Measurements from ENCODE around the gene ESYT1. TPM values are rescaled to one million over a fixed set of nuclear protein-coding genes. Genes with fewer than 3 reads are reported as not detected.

ESYT1 gene
- total RNA-seq, 2 donors from 2014 or later = 97.0 to 118 TPM

DNA sequence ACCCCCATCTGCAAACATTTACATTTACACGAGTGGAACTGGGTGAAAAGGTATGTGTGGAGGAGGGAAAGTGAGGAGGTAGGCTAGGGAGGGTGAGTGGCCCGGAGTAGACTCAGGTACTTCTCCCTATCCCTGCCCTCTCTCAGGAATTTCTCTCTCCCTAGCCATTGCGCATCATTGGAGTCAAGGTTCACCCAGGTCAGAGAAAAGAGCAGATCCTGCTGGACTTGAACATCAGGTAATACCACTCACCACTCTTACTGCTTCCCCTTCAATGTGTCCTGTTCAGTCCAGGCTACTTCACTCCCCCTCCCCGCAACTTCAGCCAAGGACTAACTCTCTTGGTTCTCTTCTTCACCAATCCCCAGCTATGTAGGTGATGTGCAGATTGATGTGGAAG, 2.8 kb downstream of the ESYT1 start:
- TF ChIP-seq, protein P1, sequence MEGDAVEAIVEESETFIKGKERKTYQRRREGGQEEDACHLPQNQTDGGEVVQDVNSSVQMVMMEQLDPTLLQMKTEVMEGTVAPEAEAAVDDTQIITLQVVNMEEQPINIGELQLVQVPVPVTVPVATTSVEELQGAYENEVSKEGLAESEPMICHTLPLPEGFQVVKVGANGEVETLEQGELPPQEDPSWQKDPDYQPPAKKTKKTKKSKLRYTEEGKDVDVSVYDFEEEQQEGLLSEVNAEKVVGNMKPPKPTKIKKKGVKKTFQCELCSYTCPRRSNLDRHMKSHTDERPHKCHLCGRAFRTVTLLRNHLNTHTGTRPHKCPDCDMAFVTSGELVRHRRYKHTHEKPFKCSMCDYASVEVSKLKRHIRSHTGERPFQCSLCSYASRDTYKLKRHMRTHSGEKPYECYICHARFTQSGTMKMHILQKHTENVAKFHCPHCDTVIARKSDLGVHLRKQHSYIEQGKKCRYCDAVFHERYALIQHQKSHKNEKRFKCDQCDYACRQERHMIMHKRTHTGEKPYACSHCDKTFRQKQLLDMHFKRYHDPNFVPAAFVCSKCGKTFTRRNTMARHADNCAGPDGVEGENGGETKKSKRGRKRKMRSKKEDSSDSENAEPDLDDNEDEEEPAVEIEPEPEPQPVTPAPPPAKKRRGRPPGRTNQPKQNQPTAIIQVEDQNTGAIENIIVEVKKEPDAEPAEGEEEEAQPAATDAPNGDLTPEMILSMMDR (conservative IDR thresholded peaks at IDR 0.05) = no peak
- peaks cover 53% of the 10 kb centered on the region for H3K36me3 ChIP-seq (ENCODE audit: control insufficient read depth, insufficient read depth, low read length)
- no peak for DNase-seq
- no peak overlapping the region for H3K27ac ChIP-seq (ENCODE audit: low read depth, low read length)
- Mint-ChIP-seq H3K9me3 (no peaks in the 10 kb centered on the region), H3K36me3 (ENCODE audit: low read depth) (peaks cover 48% of the 10 kb centered on the region), H3K27ac (no peak overlapping the region), H3K4me1 (peaks cover 22% of the 10 kb centered on the region), H3K4me3 (peak overlapping the region; percentile 89), H3K27me3 (ENCODE audit: insufficient read depth) (no peaks in the 10 kb centered on the region)
- no peak overlapping the region for H3K9ac ChIP-seq (ENCODE audit: extremely low read depth, low read length, poor library complexity, severe bottlenecking)
- peaks cover 9% of the 10 kb centered on the region for H3K9me3 ChIP-seq (ENCODE audit: control insufficient read depth, low read length)
- H3K27me3 ChIP-seq (ENCODE audit: control insufficient read depth, insufficient read depth, low read length, poor library complexity, severe bottlenecking) = no peaks in the 10 kb centered on the region
- H3K4me3 ChIP-seq (ENCODE audit: low read length) = peak overlapping the region; percentile 94
- H3K4me1 ChIP-seq (ENCODE audit: control insufficient read depth, insufficient read depth, low read length) = peaks cover 5% of the 10 kb centered on the region
- 92% methylated on average over 3 of the region's 4 CpGs; no CpG with 5 or more reads in 1 of the 2 experiments for WGBS, 2 experiments (ENCODE audit: insufficient coverage in 1 of 2, insufficient read length in 1 of 2)

DNA sequence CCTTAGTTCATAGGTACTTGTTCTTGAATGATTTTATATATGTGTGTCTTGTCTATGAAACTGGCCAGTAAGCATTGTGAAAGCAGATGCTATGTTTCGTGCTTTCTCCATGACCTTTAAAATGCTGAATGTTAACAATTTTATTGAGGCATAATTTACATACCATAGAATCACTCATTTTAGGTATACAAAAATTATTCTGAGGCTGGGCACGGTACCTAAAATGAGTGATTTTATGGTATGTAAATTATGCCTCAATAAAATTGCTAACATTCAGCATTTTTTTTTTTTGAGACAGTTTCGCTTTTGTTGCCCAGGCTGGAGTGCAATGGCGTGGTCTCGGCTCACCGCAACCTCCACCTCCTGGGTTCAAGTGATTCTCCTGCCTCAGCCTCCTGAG, 6.8 kb downstream of the ESYT1 start:
- Histone ChIP-seq H3K9ac (ENCODE audit: extremely low read depth, low read length, poor library complexity, severe bottlenecking) (no peak overlapping the region), H3K36me3 (ENCODE audit: control insufficient read depth, insufficient read depth, low read length) (peaks cover 93% of the 10 kb centered on the region), H3K4me1 (ENCODE audit: control insufficient read depth, insufficient read depth, low read length) (no peaks in the 10 kb centered on the region), H3K9me3 (ENCODE audit: control insufficient read depth, low read length) (peaks cover 9% of the 10 kb centered on the region), H3K27ac (ENCODE audit: low read depth, low read length) (no peak overlapping the region), H3K4me3 (ENCODE audit: low read length) (no peak overlapping the region), H3K27me3 (ENCODE audit: control insufficient read depth, insufficient read depth, low read length, poor library complexity, severe bottlenecking) (no peaks in the 10 kb centered on the region)
- DNase-seq = no peak
- Mint-ChIP-seq H3K27me3 (ENCODE audit: insufficient read depth) (no peaks in the 10 kb centered on the region), H3K4me1 (peaks cover 5% of the 10 kb centered on the region), H3K9me3 (peaks cover 4% of the 10 kb centered on the region), H3K27ac (no peak overlapping the region), H3K36me3 (ENCODE audit: low read depth) (peaks cover 84% of the 10 kb centered on the region), H3K4me3 (no peak overlapping the region)
- TF ChIP-seq, protein P1 (conservative IDR thresholded peaks at IDR 0.05) = no peak
- 100% methylated on average over 4 to 6 of the region's 6 CpGs for WGBS, 2 experiments (ENCODE audit: insufficient coverage in 1 of 2, insufficient read length in 1 of 2)

DNA sequence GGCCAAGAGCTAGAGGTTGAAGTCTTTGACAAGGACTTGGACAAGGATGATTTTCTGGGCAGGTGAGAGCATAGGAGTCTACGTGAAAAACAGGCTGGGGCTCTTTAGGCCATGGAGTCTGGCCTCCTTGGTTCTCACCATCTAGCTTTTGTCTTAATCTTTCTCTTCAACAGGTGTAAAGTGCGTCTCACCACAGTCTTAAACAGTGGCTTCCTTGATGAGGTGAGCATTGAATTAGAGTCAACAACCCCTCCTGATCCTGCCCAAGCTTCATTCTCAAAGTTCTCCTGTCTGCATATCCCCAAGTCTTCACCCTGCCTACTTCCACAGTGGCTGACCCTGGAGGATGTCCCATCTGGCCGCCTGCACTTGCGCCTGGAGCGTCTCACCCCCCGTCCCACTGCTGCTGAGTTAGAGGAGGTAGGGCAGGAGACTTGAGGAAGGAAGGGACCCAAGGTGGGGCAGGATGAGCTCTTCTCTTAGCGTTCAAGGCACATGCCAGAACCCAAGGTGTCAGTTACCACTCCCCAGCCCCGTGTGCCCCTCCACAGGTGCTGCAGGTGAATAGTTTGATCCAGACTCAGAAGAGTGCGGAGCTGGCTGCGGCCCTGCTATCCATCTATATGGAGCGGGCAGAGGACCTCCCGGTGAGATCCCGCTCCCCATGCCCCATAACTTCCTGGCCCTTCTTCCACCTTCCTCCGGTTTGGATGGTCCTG, 9.9 kb downstream of the ESYT1 start:
- TF ChIP-seq, protein P1 (conservative IDR thresholded peaks at IDR 0.05) = no peak
- no peaks in the 10 kb centered on the region for H3K9me3 ChIP-seq (ENCODE audit: control insufficient read depth, low read length)
- H3K36me3 ChIP-seq (ENCODE audit: control insufficient read depth, insufficient read depth, low read length) = peaks cover 89% of the 10 kb centered on the region
- H3K27me3 ChIP-seq (ENCODE audit: control insufficient read depth, insufficient read depth, low read length, poor library complexity, severe bottlenecking) = no peaks in the 10 kb centered on the region
- Mint-ChIP-seq H3K36me3 (ENCODE audit: low read depth) (peaks cover 84% of the 10 kb centered on the region), H3K27me3 (ENCODE audit: insufficient read depth) (no peaks in the 10 kb centered on the region), H3K4me1 (no peaks in the 10 kb centered on the region), H3K27ac (no peak overlapping the region), H3K4me3 (no peak overlapping the region), H3K9me3 (peaks cover 4% of the 10 kb centered on the region)
- H3K27ac ChIP-seq (ENCODE audit: low read depth, low read length) = no peak overlapping the region
- H3K4me3 ChIP-seq (ENCODE audit: low read length) = no peak overlapping the region
- no peak for DNase-seq
- WGBS, 2 experiments (ENCODE audit: insufficient coverage in 1 of 2, insufficient read length in 1 of 2) = 91 to 98% methylated on average over 5 to 14 of the region's 14 CpGs
- no peaks in the 10 kb centered on the region for H3K4me1 ChIP-seq (ENCODE audit: control insufficient read depth, insufficient read depth, low read length)
- H3K9ac ChIP-seq (ENCODE audit: extremely low read depth, low read length, poor library complexity, severe bottlenecking) = no peak overlapping the region

Measured in endodermal cell (in vitro differentiated cells).